GM18907 (cell line): ENCODE measurements around the gene DOK5.

Experiments used
- ATAC-seq: cut with Tn5 transposase; IDR thresholded peaks from one replicate; pipeline ENCODE4 v1.9.1; 2021; ENCODE audit warnings: mild to moderate bottlenecking, moderate library complexity; ENCODE audit not compliant: unreplicated experiment

The DOK5 gene

GRCh38 chr20:54555150-54555549, 79.8 kb downstream of the DOK5 start:
- no peak for ATAC-seq

GRCh38 chr20:54556406-54556805, 81.0 kb downstream of the DOK5 start:
- no peak for ATAC-seq

- ATAC-seq: no peak
Observed at GRCh38 chr20:54557806-54558590, 82.6 kb downstream of the DOK5 start.

GRCh38 chr20:54559890-54560289, 84.5 kb downstream of the DOK5 start:
- no peak for ATAC-seq

GRCh38 chr20:54560357-54560756, 85.0 kb downstream of the DOK5 start:
- no peak for ATAC-seq

- ATAC-seq: no peak
Observed at GRCh38 chr20:54565255-54565654, 89.9 kb downstream of the DOK5 start.

- no peak for ATAC-seq
Observed at GRCh38 chr20:54566031-54566688, 90.8 kb downstream of the DOK5 start.

- no peak for ATAC-seq
Observed at GRCh38 chr20:54570561-54570960, 95.2 kb downstream of the DOK5 start.

- no peak for ATAC-seq
Observed at GRCh38 chr20:54572665-54573435, 97.5 kb downstream of the DOK5 start.

- no peak for ATAC-seq
Observed at GRCh38 chr20:54573838-54574237, 98.4 kb downstream of the DOK5 start.

GRCh38 chr20:54576518-54576917, 101.1 kb downstream of the DOK5 start:
- no peak for ATAC-seq

- no peak for ATAC-seq
Observed at GRCh38 chr20:54577637-54578036, 102.2 kb downstream of the DOK5 start.

- no peak for ATAC-seq
Observed at GRCh38 chr20:54585217-54585616, 109.8 kb downstream of the DOK5 start.

GRCh38 chr20:54587408-54587807, 112.0 kb downstream of the DOK5 start:
- ATAC-seq: no peak

GRCh38 chr20:54589402-54590030, 114.1 kb downstream of the DOK5 start:
- ATAC-seq: no peak

- no peak for ATAC-seq
Observed at GRCh38 chr20:54590856-54591255, 115.5 kb downstream of the DOK5 start.

GRCh38 chr20:54596651-54597050, 121.3 kb downstream of the DOK5 start:
- ATAC-seq: no peak

- ATAC-seq: no peak
Observed at GRCh38 chr20:54598352-54598751, 123.0 kb downstream of the DOK5 start.

- no peak for ATAC-seq
Observed at GRCh38 chr20:54600634-54601033, 125.2 kb downstream of the DOK5 start.

- no peak for ATAC-seq
Observed at GRCh38 chr20:54601831-54602515, 126.6 kb downstream of the DOK5 start.

GRCh38 chr20:54605319-54605718, 129.9 kb downstream of the DOK5 start:
- no peak for ATAC-seq
